ENCODE measurements around the gene NPFFR1.

NPFFR1 gene

DNA sequence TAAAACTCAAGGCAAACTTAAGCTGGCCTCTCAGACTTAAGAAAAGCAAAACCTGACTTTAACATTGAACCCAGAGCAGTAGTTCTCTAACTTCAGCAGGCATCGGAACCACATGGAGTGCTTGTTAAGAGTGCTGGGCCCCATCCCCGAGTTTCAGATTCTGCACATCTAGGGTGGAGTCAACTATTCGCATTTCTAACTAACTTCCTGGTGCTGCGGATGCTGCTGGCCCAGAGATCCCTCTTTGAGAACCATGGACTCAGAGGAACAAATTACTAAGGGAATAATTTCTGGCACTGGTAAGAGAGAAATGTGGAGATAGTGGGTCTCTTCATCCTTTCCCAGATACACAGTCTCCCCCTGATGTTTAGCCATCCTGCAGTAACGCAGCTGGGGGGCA lies 14.6 kb upstream of the NPFFR1 start:
- H3K4me3 ChIP-seq (ENCODE audit: low read depth, low read length) = no peak overlapping the region
- TF ChIP-seq, protein P1, sequence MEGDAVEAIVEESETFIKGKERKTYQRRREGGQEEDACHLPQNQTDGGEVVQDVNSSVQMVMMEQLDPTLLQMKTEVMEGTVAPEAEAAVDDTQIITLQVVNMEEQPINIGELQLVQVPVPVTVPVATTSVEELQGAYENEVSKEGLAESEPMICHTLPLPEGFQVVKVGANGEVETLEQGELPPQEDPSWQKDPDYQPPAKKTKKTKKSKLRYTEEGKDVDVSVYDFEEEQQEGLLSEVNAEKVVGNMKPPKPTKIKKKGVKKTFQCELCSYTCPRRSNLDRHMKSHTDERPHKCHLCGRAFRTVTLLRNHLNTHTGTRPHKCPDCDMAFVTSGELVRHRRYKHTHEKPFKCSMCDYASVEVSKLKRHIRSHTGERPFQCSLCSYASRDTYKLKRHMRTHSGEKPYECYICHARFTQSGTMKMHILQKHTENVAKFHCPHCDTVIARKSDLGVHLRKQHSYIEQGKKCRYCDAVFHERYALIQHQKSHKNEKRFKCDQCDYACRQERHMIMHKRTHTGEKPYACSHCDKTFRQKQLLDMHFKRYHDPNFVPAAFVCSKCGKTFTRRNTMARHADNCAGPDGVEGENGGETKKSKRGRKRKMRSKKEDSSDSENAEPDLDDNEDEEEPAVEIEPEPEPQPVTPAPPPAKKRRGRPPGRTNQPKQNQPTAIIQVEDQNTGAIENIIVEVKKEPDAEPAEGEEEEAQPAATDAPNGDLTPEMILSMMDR (IDR thresholded peaks at IDR 0.05; ENCODE audit: borderline replicate concordance, insufficient read depth, low read depth, low read length) = no peak

DNA sequence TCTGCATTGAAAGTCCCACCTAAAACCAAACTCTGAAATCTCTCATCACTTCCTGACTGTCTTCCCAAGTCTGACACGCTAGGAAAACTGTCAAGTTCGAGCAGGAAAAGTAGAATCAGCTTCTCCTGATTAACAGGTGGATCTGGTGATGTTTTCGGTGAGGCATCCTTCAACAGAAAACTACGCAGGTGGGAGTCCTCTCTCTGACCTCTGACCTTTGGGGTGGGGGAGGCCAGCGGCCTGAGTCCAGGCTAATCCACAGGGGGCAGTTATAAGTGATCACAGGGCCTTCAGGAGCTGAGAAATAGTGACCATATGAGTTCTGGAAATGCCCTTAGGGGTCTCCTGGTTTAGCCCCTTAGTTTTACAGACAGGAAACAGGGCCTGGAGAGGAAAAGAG lies 13.4 kb upstream of the NPFFR1 start:
- H3K4me3 ChIP-seq (ENCODE audit: low read depth, low read length) = no peak overlapping the region
- TF ChIP-seq, protein P1 (IDR thresholded peaks at IDR 0.05; ENCODE audit: borderline replicate concordance, insufficient read depth, low read depth, low read length) = no peak

DNA sequence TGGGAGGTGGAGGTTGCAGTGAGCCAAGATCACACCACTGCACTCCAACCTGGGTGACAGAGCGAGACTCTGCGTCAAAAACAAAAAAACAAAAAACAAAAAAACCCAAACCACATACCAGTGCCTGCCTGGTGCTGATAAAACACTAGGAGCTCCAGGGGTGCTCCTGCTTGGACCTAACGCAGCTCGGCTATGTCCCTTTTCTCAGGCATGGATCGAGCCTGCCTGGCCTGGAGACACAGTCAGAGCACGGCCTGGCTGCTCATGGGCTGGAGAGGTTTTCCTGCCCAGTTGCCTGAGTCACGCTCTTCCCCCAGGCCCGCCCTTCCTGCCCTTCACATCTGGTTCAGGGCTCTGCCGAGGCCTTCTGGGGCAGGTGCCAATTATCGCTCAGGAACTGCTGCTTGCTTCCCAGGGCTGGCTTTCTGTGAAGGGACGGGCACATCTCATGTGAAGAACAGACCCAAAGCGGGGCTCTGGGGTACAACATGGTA lies 12.6 kb upstream of the NPFFR1 start:
- TF ChIP-seq, protein P1 (IDR thresholded peaks at IDR 0.05; ENCODE audit: borderline replicate concordance, insufficient read depth, low read depth, low read length) = no peak
- H3K4me3 ChIP-seq (ENCODE audit: low read depth, low read length) = no peak overlapping the region

DNA sequence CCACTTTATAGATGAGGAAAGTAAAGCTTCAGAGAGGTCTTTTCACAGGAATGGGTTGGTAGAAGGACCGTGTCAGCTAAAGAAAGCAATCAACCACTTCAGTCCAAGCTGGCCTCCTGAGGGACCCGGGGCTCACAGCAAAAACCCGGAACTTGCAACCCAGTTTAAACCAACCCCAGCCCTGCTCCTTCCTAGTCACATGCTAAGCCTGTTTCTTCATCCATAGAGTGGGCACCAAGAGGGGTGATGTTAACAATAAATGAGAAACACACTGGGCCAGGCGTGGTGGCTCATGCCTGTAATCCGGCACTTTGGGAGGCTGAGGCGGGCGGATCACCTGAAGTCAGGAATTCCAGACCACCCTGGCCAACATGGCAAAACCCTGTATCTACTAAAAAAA lies 12.1 kb upstream of the NPFFR1 start:
- no peak overlapping the region for H3K4me3 ChIP-seq (ENCODE audit: low read depth, low read length)
- TF ChIP-seq, protein P1 (IDR thresholded peaks at IDR 0.05; ENCODE audit: borderline replicate concordance, insufficient read depth, low read depth, low read length) = no peak

DNA sequence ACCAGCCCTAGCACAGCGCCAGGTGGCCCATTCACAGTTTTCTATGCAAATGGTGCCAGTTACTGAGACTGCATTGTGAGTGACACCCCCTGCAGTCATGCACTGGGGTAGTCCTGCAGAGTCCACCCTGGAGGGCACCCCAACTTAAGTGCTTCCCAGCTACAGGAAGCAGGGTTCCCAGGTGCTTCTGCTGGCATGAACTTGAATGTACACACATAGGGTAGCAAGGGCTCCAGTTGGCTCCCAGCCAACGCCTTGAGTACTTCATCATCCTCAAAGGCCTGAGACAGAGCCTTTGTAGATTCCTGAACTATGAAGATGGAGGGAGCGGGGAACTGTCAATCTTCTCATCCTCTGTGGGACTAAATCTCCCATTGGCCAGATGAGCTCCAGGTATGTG lies 11.5 kb upstream of the NPFFR1 start:
- no peak overlapping the region for H3K4me3 ChIP-seq (ENCODE audit: low read depth, low read length)
- TF ChIP-seq, protein P1 (IDR thresholded peaks at IDR 0.05; ENCODE audit: borderline replicate concordance, insufficient read depth, low read depth, low read length) = no peak

DNA sequence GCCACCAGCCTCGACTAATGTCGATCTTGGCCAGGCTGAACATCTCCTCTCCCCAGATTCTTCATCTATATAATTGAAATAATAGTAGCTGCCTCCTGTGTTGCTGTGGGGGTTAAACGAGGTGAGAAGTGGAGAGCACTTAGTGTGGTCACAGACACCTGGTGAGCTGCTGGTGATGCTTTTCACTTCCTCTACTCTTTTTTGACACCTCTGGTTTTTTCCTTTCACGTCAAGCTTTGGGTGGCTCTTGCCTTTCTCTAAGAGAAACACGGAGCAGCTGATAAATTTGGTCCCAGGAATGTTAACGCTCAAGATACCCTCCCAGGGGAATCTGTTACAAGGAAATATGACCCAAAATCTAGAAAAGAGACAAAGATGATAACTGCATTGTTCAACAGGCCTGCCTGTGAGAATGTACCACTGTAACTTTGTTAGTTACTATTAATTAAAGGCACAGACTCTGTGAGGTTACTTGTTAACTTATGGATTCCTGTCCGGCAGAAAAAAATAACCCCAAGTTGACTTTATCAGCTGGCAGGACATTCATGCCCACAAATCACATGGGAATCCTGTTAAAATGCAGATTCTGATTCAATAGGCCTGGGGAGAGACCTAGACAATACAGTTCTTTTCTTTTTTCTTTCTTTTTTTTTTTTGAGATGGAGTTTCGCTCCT lies 9.5 kb upstream of the NPFFR1 start:
- TF ChIP-seq, protein P1 (IDR thresholded peaks at IDR 0.05; ENCODE audit: borderline replicate concordance, insufficient read depth, low read depth, low read length) = no peak
- H3K4me3 ChIP-seq (ENCODE audit: low read depth, low read length) = no peak overlapping the region

DNA sequence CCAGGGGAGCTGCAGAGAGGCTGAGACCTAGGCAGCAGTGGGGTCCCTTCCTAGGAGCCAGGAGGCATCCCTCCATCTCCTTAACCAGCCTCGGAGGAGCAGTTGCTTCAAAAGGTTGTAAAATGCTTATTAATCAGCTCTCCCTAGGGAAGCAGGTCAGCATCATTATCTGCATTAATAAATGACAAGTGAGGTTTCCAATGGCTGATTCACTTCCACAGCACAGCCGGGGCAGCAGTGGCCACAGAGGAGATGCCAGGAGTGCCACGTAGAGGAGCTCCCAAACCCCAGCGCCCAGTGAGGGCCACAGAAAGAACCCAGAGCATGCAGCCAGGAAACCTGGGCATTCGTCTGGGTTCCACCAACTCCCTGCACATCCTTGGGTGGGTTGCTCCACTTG lies 8.2 kb upstream of the NPFFR1 start:
- TF ChIP-seq, protein P1 (IDR thresholded peaks at IDR 0.05; ENCODE audit: borderline replicate concordance, insufficient read depth, low read depth, low read length) = no peak
- H3K4me3 ChIP-seq (ENCODE audit: low read depth, low read length) = no peak overlapping the region

Measured in GM12875 (cell line).